Measurements from ENCODE around the gene PKIG. TPM values are rescaled to one million over a fixed set of nuclear protein-coding genes. Genes with fewer than 3 reads are reported as not detected.

Gene PKIG
- total RNA-seq, 2 donors from 2014 or later = 60.9 to 81.1 TPM

DNA sequence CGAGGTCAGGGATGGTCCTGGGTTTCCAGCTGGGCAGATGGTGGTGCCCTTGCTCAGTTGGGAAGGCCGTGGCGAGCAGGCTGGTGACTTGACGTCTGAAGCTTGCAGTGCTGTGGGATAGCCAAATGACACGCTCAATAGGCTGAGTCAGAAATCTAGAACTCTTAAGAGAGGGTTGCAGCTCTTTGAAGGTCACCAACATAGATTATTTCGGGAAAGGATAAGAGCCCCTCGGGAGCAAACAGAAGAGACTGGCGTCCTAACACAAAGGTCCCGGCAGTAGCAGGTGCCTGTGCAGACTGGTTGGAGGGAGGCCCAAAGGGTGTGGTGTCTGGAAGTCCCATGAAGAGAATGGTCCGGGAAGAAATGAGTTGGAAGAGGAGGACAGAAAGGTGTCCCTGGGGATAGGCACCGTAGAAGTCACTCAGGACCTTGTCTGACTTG, 18.4 kb downstream of the PKIG start:
- 51% methylated on average over 11 of the region's 11 CpGs for WGBS
- DNase-seq (ENCODE audit: low spot score) = no peak
- H3K4me1 ChIP-seq (replicated peaks) = no peaks in the 10 kb centered on the region
- H3K27me3 ChIP-seq (replicated peaks; ENCODE audit: insufficient read depth) = no peaks in the 10 kb centered on the region
- TF ChIP-seq POLR2A (IDR thresholded peaks at IDR 0.05) (no peak), POLR2AphosphoS5 (IDR thresholded peaks at IDR 0.05) (no peak)
- TF ChIP-seq, protein P1, sequence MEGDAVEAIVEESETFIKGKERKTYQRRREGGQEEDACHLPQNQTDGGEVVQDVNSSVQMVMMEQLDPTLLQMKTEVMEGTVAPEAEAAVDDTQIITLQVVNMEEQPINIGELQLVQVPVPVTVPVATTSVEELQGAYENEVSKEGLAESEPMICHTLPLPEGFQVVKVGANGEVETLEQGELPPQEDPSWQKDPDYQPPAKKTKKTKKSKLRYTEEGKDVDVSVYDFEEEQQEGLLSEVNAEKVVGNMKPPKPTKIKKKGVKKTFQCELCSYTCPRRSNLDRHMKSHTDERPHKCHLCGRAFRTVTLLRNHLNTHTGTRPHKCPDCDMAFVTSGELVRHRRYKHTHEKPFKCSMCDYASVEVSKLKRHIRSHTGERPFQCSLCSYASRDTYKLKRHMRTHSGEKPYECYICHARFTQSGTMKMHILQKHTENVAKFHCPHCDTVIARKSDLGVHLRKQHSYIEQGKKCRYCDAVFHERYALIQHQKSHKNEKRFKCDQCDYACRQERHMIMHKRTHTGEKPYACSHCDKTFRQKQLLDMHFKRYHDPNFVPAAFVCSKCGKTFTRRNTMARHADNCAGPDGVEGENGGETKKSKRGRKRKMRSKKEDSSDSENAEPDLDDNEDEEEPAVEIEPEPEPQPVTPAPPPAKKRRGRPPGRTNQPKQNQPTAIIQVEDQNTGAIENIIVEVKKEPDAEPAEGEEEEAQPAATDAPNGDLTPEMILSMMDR (IDR thresholded peaks at IDR 0.05) = no peak
- H3K4me3 ChIP-seq = no peak overlapping the region
- no peaks in the 10 kb centered on the region for H3K9me3 ChIP-seq
- H3K27ac ChIP-seq = peak overlapping the region; percentile 69 to 76
- no peaks in the 10 kb centered on the region for H3K36me3 ChIP-seq
- intact Hi-C loops (cut with DNase I) = loop anchor here (10.0 kb wide), 1 partner anchor 386 kb away; the partner anchor contains the start of gene OSER1

DNA sequence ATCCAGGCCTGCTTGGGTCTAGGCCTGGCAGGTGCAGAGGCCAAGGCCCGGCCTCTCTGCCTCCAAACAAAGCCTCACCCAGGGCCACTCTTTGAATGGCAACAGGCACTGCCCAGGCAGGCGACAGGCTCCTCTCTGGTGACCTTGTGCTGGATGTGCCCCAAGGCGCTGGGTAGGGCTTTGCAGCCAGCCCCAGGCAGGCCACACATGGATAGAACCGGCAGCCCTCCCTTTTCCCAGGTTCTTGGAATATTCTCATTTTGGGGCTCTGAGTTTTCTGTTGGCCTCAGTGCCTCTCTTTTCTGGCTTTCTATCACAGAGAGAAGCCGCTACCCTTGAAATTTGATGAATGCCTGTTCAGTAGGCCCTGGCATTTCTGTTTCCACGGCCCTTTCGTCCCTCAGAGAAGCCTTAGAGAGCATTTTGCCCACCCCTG, 18.9 kb downstream of the PKIG start:
- no peaks in the 10 kb centered on the region for H3K4me1 ChIP-seq (replicated peaks)
- no peak overlapping the region for H3K4me3 ChIP-seq
- no peaks in the 10 kb centered on the region for H3K27me3 ChIP-seq (replicated peaks; ENCODE audit: insufficient read depth)
- H3K27ac ChIP-seq = peak overlapping the region; percentile 69 to 76
- DNase-seq (ENCODE audit: low spot score) = no peak
- intact Hi-C loops (cut with DNase I) = loop anchor here (10.0 kb wide), 1 partner anchor 386 kb away; the partner anchor contains the start of gene OSER1
- WGBS = 33% methylated on average over 7 of the region's 7 CpGs
- H3K9me3 ChIP-seq = no peaks in the 10 kb centered on the region
- no peak for TF ChIP-seq POLR2A (IDR thresholded peaks at IDR 0.05)
- TF ChIP-seq POLR2AphosphoS5 (IDR thresholded peaks at IDR 0.05) = no peak
- TF ChIP-seq, protein P1 (IDR thresholded peaks at IDR 0.05) = no peak
- no peaks in the 10 kb centered on the region for H3K36me3 ChIP-seq

DNA sequence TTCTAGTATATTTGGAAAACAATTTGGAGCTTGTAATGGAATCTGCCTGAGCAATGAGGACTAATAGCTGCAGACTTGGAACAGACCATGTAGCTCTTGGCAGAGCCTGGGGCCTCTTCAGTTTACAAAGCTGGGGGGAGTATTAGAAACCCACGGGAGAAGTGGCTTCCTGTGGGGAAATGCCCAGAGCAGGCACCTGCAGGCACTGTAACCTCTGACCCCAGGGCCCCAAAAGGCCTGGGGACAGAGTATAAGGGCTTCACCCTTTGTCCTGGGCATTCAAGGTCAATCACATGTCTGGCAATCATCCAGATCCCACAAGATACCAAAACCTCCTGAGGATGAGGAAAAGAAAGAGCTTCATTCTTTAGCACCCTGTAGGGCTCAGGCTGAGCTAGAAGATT, 19.4 kb downstream of the PKIG start:
- no peak for TF ChIP-seq POLR2A (IDR thresholded peaks at IDR 0.05)
- peak; percentile 41 for TF ChIP-seq POLR2AphosphoS5 (IDR thresholded peaks at IDR 0.05)
- TF ChIP-seq, protein P1 (IDR thresholded peaks at IDR 0.05) = no peak
- no peak overlapping the region for H3K4me3 ChIP-seq
- H3K27me3 ChIP-seq (replicated peaks; ENCODE audit: insufficient read depth) = no peaks in the 10 kb centered on the region
- H3K27ac ChIP-seq = peak overlapping the region; percentile 69 to 76
- WGBS = 0% methylated on average over 1 of the region's 1 CpG
- no peaks in the 10 kb centered on the region for H3K36me3 ChIP-seq
- DNase-seq (ENCODE audit: low spot score) = peak; percentile 23
- no peaks in the 10 kb centered on the region for H3K9me3 ChIP-seq
- H3K4me1 ChIP-seq (replicated peaks) = no peaks in the 10 kb centered on the region
- intact Hi-C loops (cut with DNase I) = loop anchor here (10.0 kb wide), 1 partner anchor 387 kb away; the partner anchor contains the start of gene OSER1

DNA sequence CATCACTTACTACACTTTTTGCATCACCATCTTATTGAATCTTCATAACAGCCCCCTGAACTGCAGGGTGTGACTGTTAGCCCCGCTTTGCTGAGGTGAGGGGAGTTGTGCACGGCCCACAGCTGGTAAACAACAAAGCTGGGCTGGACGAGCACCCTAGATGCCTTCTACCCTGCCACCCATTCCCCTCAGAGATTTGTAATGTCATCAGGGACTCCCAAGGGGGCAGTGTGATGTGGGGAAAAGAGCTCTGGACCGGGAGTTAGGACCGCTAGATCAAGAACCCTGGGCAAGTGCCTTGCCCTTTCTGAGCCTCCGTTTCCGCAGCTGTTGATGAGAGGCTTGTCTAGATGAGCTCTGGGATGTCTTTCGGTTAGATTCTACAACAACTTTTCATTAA, 20.9 kb downstream of the PKIG start:
- Histone ChIP-seq H3K4me3 (no peak overlapping the region), H3K36me3 (no peaks in the 10 kb centered on the region), H3K4me1 (replicated peaks) (no peaks in the 10 kb centered on the region), H3K27ac (no peak overlapping the region), H3K27me3 (replicated peaks; ENCODE audit: insufficient read depth) (no peaks in the 10 kb centered on the region), H3K9me3 (no peaks in the 10 kb centered on the region)
- no peak for DNase-seq (ENCODE audit: low spot score)
- TF ChIP-seq, protein P1 (IDR thresholded peaks at IDR 0.05) = no peak
- TF ChIP-seq POLR2A (IDR thresholded peaks at IDR 0.05) = no peak
- TF ChIP-seq POLR2AphosphoS5 (IDR thresholded peaks at IDR 0.05) = no peak
- WGBS = 95% methylated on average over 8 of the region's 8 CpGs
- intact Hi-C loops (cut with DNase I) = loop anchor here (10.0 kb wide), 1 partner anchor 389 kb away; the partner anchor contains the start of gene OSER1
